Activated T-cell treated with anti-CD3 and anti-CD28 coated beads, Interleukin-2, amount 50 U/mL, for 1 hour (primary cell): ENCODE data around the gene APBB2.

Source experiments
- DNase-seq: peaks from one replicate; pipeline ENCODE4 v3.0.0-alpha.2; 2020

Gene APBB2

DNA sequence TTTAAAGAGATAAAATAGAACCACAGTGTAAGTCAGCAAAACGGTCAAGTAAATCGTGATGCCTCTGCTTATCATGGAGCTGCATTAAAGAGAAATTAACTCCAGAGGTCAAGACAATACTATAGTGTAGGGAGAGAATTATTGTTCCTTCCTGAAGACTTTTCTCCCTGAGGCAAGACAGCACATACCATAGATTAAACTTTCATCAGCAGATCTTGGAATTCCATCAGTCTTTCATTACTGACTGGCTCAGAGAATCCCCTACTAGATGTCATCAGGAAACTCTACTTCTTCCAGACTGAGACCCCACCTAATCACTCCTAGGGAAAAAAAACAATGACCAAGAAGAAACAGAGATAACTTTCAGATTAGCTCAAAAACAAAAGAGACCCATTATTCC is 333.2 kb downstream of the APBB2 start:
- DNase-seq = no peak

DNA sequence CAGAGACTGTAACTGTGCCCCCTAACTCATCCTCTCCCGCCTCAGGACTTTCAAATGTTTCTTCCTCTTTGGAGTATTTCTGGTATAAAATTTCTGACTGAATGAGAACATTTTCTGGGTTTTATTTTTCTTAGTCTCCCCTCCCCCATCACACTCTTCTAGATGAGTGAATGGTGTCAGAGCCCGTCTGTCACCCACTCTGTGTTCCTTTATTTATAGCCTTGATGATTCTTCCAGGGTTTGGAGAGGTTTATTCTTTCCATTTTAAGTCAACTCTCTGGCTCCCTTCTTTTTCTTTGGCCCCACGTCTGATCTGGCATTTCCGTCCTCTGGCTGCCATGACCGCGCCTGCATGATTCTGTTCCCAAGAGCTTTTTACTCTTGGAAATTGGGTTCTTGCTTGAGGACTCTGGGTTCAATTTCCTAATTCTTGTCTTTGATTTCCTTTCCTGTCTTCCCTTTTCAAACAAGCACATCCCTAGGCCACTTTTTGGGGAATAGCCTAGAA is 335.7 kb downstream of the APBB2 start:
- DNase-seq = no peak

DNA sequence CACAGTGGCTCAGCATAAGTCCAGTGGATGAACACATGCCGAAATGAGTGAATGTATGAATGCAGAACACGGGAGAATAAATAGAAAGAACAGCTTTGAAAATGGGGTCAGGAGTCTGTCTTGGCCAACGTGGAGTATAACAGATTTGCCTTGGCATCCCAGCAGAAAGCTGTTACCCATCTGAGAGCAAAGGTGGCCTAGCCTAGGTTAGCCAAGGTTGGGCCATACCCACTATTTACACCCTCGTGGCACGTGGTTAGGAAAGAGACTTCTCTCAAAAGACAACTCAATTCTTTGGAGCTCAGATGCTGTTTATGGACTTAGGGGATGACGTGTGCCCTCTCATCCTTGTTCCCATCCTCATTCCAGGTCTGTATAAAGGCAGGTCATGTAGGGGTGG is 337.3 kb downstream of the APBB2 start:
- DNase-seq = no peak

DNA sequence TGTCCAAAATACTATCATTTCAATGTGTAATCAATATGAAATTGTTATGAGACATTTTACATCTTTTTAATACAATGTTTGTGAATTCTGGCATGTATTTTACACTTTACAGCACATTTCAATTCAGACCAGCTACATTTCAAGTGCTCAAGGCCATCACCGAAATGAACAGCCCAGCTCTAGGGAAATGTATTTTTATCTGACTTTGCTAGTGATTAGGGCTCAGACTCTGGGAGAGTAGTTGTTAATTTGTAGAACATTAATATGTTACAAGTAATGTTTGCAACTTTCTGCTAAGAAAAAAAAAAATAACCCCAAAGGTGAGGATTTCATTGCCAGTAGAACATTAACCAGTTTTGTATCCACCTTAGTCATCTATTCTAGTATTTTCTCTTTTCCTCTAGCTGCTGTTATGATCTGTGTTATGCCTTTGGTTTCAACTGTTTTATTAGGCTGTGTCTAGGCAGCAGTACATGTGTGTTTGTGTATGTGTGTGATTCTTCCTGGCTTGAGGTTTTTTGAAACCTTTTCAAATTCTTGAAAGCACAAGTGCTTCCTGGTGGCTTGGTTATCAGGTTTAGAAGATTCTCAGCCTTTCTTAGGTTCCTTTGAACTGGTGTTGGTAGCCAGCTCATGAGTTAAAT is 338.7 kb downstream of the APBB2 start:
- DNase-seq = no peak

DNA sequence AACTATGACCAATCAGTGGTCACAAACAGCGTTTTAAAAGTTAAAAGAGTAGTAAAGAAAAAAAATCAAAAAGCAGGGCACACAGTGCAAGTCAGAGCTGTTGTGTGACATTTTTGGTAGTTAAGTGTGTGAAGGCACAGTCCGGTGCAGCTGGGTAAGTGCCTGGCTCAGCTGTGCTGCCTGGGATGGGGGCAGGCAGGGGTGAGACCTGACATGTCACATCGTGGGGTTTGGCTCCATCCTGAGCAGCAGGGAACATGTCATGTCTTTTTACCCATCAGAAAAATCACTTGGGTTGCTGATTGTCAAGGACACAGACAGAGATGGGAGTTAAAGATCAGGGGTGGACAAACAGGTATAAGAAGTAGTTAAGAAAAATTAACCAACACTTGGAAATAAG is 339.4 kb downstream of the APBB2 start:
- no peak for DNase-seq

DNA sequence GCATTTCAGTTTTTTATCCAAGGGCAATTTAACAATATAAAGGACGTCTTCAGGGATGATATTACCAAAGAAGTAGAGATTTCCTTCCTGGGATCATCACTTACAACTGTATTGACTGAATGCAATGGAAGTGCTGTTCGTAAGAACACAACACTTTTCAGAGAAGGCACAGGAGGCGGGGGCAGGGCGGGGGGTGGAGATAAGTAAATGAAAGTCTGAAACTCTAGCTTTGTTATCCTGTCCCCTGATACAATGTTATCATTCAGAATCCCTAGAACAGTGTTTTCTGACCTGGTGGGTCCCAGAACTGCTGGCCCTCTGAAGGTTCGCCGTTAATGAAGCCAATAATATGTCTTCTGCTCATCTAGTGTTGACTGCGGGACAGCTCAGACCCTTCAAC is 340.0 kb downstream of the APBB2 start:
- DNase-seq = no peak

DNA sequence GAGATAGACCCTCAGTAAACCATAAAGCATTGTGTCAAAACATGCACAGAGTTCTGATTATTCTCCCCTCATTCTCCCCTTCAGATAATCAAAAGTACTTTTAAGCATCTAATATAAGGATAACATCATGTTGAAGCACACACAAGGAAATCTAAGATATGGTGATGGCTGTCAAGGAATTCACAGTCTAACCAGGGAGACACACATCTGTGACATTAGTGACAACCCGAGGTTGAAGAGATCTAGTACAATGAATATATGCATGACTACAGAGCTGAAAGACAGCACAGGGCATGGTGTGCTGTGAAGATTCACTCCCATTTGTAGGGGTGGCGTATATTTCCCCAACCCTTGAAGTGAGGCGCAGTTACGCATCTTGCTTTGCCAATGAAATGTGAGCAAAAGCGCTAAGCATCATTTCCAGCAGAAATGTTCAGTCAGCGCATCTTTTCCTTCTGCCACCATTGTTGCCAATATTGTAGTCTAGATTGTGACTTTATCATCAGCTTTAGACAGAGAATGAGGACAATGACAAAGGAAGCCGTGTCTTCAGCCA is 342.6 kb downstream of the APBB2 start:
- no peak for DNase-seq

DNA sequence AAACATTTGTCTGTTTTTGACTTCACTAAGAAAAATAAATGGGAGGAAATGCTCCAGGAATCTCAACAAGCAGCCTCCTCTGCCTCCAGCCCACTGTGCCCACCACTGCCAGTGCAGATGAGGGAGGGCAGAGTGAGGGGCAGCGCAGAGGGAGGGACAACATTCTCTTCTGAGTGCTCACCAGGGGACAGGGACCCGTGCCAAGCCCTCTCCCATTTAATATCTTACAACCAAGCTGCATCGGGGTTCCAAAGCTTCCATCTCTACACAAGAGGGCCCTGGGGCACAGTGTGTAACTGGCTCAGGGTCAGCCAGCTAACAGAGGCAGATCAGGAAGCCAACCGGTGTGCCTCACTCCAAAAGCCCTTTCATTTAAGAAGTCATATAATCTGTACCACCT is 344.2 kb downstream of the APBB2 start:
- no peak for DNase-seq

DNA sequence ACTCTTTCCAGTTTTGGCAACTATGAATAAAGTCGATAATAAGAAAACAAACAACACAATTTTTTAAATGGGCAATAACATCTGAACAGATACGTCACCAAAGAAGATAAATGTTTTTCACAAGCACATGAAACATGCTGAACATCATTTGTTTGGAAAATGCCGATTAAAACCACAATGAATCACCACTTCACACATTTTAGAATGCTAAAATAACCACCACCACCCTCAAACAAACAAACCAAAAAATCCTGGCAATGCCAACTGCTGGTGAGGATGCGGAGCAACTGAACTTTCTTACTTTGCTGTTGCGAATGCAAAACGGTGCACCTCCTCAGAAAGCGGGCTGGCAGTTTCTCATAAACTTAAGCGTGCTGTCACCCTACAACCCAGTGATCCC is 348.6 kb downstream of the APBB2 start:
- DNase-seq = no peak

DNA sequence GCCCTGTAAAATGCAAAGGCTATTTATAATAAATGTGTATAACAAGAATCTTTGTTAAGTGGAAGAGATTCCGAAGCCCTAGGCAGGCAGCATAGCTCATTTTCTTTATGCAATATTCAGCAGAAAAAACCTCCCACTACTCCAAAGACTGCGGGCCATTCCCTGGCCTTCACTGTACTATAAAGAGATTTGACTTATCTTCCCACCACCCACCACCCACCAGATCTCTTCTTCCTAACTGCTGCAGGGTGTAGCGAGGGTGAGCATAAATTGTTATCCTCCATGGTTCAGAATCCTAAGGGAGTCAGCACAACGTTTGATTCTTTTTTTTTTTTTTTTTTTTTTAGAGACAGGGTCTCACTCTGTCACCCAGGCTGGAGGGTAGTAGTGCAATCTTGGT is 349.8 kb downstream of the APBB2 start:
- no peak for DNase-seq

DNA sequence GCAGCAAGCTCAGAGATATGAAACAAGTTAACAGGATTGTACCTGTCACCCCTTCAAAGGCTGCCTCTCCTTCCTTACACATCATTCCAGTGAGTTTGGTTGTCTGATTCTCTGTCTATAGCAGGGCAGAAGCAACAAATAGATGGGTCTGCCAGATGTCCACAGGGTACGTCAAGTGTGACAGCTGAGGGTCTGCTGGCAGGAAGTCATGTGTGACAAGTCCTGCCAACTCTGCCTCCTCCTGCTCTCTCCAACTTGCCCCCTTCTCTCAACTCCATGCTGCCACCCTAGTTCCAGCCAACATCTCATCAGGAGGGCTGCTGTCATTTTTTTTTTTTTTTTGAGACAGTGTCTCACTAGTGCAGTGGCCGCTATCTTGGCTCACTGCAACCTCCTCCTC is 355.4 kb downstream of the APBB2 start:
- DNase-seq = no peak

DNA sequence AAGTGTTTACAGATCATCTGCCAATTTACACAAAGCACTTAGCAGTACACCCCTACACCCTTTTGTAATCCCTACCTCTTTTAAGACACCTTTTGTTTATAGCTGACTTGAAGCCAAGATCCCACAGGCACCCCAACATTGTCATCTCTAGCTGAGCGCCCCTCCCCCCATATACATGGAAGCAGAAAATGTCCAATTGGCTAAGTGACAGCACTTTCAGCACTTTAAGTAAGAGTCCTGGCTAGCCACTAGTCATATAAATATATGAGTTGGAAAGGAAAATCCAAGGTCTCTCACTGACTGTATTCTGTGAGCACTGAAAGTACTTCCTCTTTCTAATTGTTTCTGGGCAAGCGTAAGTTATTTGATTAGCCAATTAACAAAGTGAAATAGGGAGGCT is 356.4 kb downstream of the APBB2 start:
- DNase-seq = no peak

DNA sequence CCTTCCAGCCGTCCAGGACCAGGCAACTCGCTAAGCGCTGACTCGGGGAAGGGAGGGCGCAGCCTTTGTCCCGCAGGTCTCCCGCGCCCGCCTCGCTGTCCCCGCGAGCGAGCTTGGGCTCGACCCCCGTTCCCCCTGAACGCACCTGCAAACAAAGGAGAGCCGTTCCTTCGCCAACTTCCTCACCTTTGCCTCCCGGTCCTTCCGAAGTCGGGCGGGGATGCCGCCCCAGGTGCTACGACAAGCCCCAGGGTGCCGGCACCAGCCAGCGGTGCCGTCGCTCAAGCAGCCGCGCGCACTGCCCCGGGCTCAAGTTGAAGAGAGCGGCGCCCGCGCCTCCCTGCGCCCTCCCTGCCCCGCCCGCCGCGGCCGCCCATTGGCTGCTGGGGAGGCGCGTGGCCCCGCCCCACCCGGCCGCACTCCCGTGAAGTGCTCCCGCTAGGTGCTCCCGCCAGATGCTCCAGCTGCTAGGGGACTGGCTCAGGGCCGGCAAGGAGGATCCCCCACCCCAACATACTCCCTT is 357.4 kb downstream of the APBB2 start:
- DNase-seq = peak; percentile 47

DNA sequence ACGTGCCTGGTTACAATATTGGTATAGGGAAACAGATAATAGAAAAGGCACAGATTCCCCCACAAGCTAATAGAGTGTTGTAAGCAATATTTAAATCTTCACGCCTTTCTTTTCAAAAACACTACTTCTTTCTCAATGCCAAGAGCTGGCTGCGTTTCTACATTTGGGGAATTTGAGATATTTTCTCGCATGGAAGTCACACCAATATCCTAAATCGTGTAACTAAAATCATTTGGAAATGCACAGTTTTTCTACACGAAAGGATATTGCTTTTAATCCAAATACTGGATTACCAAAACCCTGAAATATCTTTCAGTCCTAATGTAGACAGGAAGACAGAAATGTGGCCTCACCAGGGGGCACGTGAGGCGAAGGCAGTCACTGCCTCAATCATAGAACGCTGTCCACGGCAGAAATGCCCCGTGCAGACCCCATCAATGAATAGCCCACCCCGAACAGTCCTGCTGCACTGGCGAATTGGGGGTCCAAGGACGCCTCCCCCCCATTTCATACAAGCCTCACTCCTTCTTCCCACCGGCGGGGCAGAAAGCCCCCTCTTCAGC is 358.0 kb downstream of the APBB2 start:
- DNase-seq = no peak

DNA sequence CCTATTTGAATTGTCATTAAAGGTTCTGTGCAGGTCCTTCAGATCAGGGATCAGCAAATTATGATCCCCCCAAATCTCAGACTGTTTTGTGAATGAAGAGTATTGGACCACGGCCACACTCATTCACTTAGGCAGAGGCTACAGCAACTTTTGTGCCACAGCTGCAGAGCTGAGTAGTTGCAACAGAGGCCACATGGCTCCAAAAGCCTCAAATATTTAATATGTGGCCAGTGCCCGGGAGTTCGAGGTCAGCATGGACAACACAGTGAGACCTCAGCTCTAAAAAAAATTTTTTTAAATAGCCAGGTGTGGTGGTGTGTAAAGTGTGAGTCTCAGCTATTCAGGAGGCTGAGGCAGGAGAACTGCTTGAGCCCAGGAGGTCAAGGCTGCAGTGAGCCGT is 363.8 kb downstream of the APBB2 start:
- no peak for DNase-seq

DNA sequence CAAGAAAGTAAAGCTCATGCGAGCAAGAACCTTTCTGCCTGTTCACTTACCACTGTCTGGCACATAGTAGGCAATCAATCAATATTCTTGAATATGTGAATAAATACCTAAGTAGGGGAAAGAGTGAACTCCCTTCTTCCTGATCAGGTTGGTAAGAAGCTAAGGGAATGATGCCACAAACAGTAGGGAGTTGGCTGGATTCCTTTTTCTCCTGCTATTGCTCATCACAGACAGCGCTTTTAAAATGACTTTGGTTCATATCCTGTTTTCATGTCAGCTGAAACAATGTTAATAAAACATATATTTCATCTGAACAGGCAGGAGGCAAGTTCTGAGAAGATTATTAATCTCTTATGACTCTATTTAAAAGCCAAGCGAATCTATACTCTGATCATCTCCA is 365.4 kb downstream of the APBB2 start:
- no peak for DNase-seq

DNA sequence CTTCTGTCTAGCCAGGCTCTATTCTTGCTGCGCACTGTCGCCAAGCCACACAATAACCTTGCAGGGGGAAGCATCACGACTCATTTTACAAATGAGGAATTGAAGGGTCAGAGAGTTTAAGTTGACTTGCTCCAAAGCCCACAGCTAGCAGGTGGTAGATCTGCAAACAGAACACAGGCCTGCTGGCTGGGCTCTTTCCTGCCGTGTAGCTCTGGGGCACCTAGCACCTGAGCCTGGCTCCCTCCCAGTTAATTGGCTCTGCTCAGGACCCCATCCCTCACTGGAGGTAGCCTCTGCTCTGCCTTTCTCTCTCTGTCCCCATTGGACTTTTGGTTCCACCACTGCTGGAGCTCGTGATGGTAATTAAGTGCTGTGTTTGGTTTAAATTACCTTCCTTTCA is 366.1 kb downstream of the APBB2 start:
- DNase-seq = no peak

DNA sequence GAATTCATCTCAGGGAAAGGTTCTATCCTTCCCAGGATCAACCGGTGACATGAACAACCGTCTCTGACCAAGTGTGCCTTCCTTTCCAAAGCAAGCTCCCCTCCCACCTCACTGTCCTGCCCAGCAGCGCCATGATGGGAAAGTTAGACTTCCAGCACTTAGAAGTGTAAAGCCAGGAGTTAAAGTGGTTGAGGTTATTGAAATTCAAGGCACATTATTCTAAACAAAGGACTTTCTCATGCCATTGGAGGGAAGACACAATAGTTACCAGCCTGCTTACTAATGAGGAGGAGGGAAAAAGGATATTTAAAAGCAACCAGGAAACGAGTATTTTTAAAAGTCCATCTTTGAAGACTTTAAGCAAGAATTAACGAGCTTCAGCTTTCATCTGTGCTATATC is 367.8 kb downstream of the APBB2 start:
- no peak for DNase-seq

DNA sequence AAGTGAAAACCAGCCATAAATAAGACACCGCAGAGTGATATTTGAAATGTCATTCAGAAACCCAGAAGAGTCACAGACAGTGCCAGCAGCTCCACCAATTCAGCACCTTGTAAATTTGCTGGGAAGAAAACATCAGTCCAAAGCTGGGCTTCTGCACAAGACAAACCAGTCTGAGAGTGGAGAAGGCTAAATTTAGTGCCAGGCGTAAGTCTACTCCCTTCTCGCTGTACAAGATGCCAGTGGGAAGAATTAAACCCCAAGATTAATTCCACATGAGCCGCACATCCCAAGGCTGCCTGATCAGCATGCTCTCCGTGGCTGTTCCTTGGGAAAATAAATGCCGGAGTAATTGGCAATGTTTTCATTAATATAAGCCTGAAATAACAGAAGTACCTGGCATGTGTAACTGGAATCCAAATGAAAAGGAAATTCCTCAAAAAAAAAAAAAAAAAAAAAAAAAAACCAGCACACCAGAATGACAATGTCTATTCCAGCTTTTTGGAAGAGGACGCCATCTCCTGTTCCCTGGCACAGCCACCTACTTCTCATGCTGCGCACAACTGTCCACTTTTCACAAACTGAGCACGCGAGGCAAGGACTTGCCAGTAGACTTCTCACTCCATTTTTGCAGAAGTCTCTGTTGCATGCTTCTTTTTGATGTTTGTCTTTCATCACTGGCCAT is 369.0 kb downstream of the APBB2 start:
- no peak for DNase-seq

DNA sequence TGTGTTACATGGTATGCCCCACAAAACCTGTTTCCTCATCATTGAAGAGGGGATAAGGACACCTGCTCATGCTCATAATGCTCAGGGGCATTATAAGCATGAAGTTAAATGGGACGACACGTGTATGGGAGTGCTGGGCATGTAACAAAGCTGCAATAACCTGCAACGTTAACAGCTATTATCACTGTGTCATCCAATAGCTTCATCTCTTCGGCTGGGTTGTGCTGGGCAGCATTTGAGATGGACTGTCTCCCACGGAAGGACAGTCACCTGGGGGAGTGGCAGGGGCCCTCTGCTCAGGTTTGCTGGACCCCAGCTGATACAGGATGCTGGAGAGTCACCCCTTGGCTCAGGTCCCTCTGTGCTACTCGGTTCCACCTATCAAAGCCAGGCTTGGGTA is 370.1 kb downstream of the APBB2 start:
- DNase-seq = no peak

DNA sequence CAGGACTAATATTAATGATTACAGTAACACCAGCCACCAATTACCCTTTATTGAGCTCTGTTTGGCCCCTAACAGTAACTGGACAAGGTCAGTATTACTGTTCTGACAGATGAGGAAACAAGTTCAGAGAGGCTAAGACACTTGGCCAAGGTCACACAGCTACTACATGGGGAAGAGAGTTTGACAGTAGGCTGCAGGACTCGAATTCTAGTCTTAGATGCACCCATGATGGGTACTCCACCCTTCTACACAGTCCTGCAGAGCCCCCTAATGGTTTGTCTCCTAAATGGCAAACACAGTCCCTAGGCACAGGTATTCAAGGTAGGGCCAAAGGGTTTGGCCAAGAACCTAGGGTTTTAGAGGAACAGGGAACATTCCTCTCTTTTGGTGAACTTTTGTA is 370.6 kb downstream of the APBB2 start:
- DNase-seq = no peak

DNA sequence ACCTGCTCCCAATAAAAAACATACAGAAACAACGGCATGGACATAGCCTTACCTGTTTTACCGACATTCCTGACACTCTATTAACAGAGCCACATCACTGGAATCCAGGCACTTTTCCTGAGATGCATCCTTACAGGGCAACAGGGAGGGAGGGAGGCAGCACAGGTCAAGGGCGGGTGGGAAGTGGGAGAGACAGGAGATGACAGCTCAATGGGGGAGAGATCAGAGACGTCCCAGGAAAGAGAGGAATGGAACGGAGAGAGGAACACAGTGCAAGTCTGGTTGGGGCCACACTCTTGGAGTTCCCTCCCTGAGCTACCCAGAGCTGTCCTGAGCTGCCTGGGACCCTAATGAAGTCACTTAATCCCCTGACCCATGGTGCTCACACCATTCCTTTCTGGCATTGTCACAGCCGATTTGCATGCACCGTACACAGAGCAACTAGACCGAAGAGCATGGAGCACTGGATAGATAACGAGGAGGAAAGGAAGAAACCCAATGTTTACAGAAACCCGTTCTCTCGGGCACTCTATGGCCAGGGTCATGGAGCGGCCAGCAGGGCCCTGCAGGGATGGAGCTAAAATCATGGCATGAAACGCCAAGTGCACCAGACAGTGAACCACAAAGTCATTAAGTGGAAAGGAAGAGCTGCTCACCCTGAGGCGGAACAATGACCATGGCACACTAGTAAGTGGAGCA is 371.5 kb downstream of the APBB2 start:
- no peak for DNase-seq

DNA sequence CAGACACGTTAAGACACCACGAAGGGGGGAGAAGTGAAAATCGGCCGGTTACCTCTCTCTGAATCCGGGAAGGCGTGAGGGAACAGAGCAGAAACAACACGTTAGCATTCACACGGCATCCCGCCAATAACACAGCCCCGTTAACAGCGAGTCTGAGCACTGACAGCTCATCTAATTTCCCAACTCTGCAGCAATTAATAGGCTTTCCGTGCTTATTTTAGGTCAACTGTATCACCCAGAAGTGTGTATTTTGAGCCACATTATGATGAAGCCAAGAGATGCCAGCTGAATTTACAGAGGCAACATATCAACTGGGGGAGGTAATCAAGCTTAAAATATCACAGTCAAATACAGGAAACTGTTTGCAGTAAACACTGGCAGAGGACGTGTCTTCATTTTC is 372.0 kb downstream of the APBB2 start:
- DNase-seq = no peak
